ENCODE measurements around the gene RTN4. TPM values are rescaled to one million over a fixed set of nuclear protein-coding genes. Genes with fewer than 3 reads are reported as not detected.

Gene RTN4
- total RNA-seq, 1 experiment from 2014 or later: 200 TPM

- H3K4me1 ChIP-seq (ENCODE audit: insufficient read depth, low read length): peaks cover 2% of the 10 kb centered on the region; the same call in 1 of the 2 replicates
- H4K20me1 ChIP-seq (ENCODE audit: control insufficient read depth, insufficient read depth, insufficient read length): no peaks in the 10 kb centered on the region
- no peak overlapping the region for H2BK5ac ChIP-seq (ENCODE audit: insufficient read length, low read length)
- H4K91ac ChIP-seq (ENCODE audit: insufficient read length, low read depth, low read length): no peak overlapping the region
- no peaks in the 10 kb centered on the region for H3K79me1 ChIP-seq (ENCODE audit: insufficient read depth, low read depth, low read length, poor library complexity, severe bottlenecking)
- H3K9ac ChIP-seq (ENCODE audit: extremely low read depth, insufficient read length, low read length): no peak overlapping the region
- H3K14ac ChIP-seq (ENCODE audit: insufficient read depth, low read length): no peak overlapping the region
- H2AK5ac ChIP-seq (ENCODE audit: insufficient read length, low read length): no peak overlapping the region
- no peak overlapping the region for H4K5ac ChIP-seq (ENCODE audit: insufficient read length, low read depth, low read length)
- Mint-ChIP-seq H3K27ac (0 out of 7 replicates have a peak overlapping the region, but pooled peaks of 1 of the 3 experiments have one; percentile 7), H3K27me3 (ENCODE audit: low read depth) (no peaks in the 10 kb centered on the region; the same call in 1 of the 2 replicates), H3K4me1 (peaks cover 31 to 32% of the 10 kb centered on the region in 2 experiments), H3K4me3 (no peak overlapping the region), H3K9me3 (no peaks in the 10 kb centered on the region), H3K36me3 (ENCODE audit: insufficient read depth in 1 of 3, low read depth in 3 of 3) (peaks cover 12 to 20% (median 18%) of the 10 kb centered on the region in 3 experiments)
- no peaks in the 10 kb centered on the region for H3K27me3 ChIP-seq (ENCODE audit: insufficient read depth, low read length)
- H3K27ac ChIP-seq (ENCODE audit: insufficient read length, low read depth, low read length): no peak overlapping the region
- H2BK20ac ChIP-seq (ENCODE audit: low read depth, low read length, poor library complexity, severe bottlenecking): no peak overlapping the region
- no peak overlapping the region for H3K4ac ChIP-seq (ENCODE audit: low read depth, low read length)
- H3T11ph ChIP-seq (ENCODE audit: low read length): no peak overlapping the region
- no peak overlapping the region for H3K56ac ChIP-seq (ENCODE audit: insufficient read length, low read depth, low read length)
- DNase-seq: no peak
- no peak overlapping the region for H3K23ac ChIP-seq (ENCODE audit: insufficient read length, low read depth, low read length)
- H2BK15ac ChIP-seq (ENCODE audit: low read depth, low read length): no peak overlapping the region
- H3K18ac ChIP-seq (ENCODE audit: insufficient read length, low read depth, low read length): no peak overlapping the region
- TF ChIP-seq CTCF (conservative IDR thresholded peaks at IDR 0.05): no peak
- H3K9me3 ChIP-seq (ENCODE audit: control insufficient read depth, low read depth, low read length): no peaks in the 10 kb centered on the region
- no peaks in the 10 kb centered on the region for H3K23me2 ChIP-seq (ENCODE audit: insufficient read length, low read depth, low read length, poor library complexity, severe bottlenecking)
- whole genome bisulfite sequencing (ENCODE audit: extremely low coverage, insufficient read length, low lambda C conversion rate): no CpG with 5 or more reads among the region's 6 CpGs
- no peak overlapping the region for H2AFZ ChIP-seq (ENCODE audit: low read length)
- H2BK120ac ChIP-seq (ENCODE audit: low read depth, low read length, poor library complexity, severe bottlenecking): no peak overlapping the region
- no peak overlapping the region for H4K8ac ChIP-seq (replicated peaks; ENCODE audit: insufficient read length, low read depth, low read length)
- H3K4me2 ChIP-seq (ENCODE audit: insufficient read depth, insufficient read length, low read length): no peak overlapping the region
- H2BK12ac ChIP-seq (ENCODE audit: insufficient read length, low read depth, low read length): no peak overlapping the region
- no peaks in the 10 kb centered on the region for H3K79me2 ChIP-seq (ENCODE audit: insufficient read depth, low read length)
Observed at GRCh38 chr2:54965425-54965824, 84.8 kb downstream of the RTN4 start.

All from H9 (cell line).